C4-2B (cell line): ENCODE measurements around the gene FEN1.

Source experiments
- H3K27ac ChIP-seq: fragments of 450-650 bp; 2 replicates; pipeline ENCODE4 v1.5.1; 2017
- ZFX ChIP-seq: fragments of 450-650 bp; IDR thresholded peaks from 2 replicates; pipeline ENCODE4 v1.6.1; 2017
- TF ChIP-seq, protein P1 (sequence below): fragments of 450-650 bp; conservative IDR thresholded peaks from 2 replicates; pipeline ENCODE4 v1.5.1; 2017; ENCODE audit warnings: mild to moderate bottlenecking

Gene FEN1

DNA sequence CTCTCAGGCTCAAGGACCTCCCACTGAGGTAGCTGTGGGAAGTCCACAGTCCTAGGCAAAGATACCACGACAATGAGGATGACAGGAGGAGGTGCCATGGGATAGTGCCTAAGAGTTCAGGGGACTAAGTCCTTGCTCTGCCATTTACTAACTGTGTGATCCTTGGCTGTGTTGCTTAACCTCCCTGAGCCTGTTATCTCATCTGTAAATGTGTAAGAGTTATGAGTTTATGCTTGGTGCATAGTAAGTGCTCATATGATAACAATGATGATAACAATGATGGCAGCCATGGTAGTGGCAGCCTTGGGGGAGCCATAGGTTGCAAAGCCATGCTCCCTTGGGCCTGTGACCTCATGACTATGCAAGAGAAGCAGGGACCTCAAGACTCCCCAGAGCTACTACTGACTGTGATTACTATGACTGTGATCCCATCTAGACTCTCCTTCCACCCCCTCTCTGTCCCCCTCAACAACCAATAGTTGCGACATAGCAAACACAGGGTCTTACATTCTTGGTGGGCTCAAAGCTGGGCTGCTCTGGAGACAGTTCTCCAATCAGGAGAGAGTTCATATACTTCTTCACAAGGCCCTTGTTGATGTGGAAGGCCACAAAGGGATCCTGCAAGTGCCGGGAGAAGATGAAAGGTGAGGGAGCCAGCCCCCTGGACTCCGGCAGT lies 20.2 kb downstream of the FEN1 start:
- H3K27ac ChIP-seq: no peak overlapping the region
- TF ChIP-seq ZFX: no peak
- TF ChIP-seq, protein P1, sequence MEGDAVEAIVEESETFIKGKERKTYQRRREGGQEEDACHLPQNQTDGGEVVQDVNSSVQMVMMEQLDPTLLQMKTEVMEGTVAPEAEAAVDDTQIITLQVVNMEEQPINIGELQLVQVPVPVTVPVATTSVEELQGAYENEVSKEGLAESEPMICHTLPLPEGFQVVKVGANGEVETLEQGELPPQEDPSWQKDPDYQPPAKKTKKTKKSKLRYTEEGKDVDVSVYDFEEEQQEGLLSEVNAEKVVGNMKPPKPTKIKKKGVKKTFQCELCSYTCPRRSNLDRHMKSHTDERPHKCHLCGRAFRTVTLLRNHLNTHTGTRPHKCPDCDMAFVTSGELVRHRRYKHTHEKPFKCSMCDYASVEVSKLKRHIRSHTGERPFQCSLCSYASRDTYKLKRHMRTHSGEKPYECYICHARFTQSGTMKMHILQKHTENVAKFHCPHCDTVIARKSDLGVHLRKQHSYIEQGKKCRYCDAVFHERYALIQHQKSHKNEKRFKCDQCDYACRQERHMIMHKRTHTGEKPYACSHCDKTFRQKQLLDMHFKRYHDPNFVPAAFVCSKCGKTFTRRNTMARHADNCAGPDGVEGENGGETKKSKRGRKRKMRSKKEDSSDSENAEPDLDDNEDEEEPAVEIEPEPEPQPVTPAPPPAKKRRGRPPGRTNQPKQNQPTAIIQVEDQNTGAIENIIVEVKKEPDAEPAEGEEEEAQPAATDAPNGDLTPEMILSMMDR: no peak

DNA sequence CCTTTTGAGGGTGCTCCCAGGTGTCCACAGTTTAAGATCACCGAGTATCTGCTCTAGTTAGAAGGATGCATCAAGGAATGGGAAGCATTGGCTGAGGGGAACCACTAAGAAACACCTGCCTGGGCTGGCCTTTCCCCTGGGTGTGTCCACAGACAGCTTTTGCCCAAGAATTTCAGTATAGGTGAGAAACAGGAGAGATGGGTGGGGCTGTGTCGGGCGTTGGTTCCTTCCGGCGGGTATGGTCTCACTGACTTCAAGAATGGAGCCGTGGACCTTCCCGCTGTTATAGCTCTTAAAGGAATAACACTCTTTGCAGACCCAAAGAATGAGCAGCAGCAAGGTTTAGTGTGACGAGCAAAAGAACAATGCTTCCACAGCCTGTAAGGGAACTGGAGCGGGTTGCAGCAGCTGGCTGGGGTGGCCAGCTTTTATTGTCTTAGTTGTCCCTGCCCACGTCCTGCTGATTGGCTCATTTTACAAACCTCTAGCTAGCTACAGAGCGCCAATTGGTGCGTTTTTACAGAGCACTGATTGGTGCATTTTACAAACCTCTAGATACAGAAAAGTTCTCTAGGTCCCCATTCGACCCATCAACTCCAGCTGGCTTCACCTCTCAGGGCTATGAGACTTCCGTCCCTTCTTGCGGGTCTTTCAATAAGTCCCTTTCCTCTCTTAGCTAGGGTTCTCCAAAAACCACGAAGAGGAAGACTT lies 21.7 kb downstream of the FEN1 start:
- H3K27ac ChIP-seq: peak overlapping the region; percentile 99
- TF ChIP-seq, protein P1: no peak
- TF ChIP-seq ZFX: no peak

DNA sequence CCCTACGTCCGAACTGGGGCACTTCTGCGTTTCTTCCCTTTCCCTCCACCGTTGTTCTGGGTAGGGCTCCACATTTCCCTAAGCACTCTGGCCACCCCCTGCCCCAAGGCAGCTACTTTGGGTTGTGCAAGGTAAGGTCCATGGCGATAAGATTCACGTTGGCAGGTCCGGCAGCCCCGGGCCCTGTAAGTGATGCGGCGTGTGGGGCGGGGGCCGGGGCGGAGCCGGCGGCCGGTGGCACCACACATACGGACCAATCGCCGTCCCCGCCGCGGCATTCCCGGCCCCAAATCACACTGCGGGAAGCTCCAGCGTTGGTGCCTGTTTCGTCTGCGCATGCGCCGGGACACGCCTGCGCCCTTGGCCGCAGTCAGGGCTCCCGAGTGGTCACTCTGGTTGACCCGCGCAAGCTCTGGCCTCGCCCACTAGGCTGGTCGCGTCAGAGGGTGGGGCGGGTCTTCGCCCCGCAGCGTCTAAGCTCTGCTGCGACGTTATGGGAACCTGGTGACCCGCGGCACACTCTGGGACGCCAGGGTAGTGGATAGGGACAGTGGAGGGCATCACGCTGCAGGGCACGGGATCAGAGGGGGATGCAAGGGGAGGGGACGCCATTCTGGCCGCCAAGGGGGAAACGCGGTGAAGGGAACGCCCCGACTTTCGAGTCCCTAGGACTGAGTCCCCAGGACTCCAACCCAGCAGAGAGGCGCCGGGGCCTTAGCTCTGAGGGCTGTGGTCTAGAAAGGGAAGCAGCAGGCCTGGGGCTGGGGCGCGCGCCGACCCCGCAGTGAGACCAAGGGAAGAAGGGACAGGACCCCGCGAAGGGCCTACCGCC lies 22.5 kb downstream of the FEN1 start:
- TF ChIP-seq, protein P1: no peak
- no peak for TF ChIP-seq ZFX
- peak overlapping the region; percentile 99 for H3K27ac ChIP-seq

DNA sequence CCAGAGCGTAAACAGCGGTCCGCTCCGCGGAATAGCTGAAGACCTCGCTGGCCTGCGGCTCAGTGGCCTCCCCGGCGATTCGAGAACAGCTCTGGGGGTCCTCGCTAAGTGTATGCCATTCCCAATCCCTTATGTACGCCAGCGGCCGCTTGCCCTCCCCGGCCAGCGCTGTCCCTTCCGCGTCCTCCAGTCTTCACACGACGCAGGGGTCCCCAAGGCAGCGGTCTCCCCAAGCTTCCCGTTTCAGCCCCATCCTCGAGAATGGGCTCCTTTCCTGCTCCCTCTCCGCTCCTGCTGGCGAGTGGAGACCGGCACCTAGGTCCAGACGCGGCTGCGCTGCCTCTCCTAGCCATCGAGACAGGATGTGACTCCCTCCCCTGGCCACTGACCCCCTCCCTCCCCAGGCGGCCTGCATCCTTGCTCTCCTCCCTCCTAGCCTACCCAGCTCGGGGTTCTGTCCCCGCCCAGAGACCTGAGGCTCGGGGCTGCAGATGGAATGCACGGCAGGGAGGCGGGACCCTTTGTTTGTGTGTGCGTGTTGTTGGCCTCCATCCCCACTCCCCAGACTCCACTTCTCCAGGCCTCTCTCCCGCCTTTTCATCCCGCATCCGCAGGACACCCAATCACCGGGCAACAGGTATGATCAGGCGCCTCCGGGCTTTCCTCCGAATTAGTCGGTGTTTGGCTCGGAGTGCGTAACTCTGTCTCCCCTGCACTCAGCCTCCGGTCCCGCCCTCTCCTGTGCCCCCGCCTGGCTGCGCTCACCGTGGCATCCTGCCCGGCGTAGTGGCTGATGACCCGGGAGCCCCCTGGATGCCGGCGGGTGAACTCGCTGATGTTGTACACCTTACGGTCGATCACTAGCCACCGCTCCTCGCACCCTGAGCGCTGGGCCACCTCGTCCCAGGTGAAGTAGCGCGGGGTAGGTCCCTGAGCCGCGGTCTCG lies 23.4 kb downstream of the FEN1 start:
- H3K27ac ChIP-seq: peak overlapping the region; percentile 99

DNA sequence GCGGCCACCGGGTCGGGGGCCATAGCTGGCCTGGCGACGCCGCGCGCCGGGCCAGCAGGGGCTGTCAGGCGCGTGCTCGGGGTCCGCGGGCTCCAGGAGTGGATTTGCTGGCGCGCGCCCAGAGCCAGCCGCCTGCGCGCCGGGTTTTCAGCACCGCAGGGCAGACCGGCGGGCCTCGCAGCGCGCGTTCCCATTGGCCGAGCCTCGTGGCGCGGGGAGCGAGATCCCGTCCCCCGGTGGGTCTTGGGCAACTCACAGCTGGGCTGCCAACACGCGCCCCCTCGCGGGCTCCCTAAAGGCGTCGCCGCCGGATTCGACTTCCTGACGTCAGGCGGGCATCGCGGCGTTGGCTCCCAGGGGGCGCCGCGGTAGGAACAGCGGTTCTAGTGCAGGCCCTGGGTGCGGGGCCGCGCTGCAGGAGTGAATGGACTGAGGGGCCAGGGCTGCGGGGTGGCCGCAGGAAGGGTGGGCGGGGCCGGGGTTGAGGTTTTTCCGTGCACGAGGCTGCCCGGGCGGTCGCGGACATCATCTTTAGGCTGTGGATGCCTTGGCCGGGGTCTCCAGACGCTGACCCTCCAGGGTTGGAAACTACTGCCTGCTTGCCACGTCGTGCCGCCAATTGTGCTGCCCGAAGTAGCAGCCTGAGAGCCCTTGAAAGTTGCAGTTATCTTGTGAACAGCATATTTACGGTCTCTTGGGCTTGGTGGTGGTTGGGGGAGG lies 24.2 kb downstream of the FEN1 start, which contains the start of gene FADS1:
FADS1 (minus strand) TSS at position 268 of the 720 bp plus-strand sequence; CDS start at position 194, 74 bp downstream.
- peak within 1 kb of the TSS; percentile 99 for H3K27ac ChIP-seq
- TF ChIP-seq, protein P1: peak; percentile 82
- no peak; the same call in none of the 2 replicates for TF ChIP-seq ZFX

More for the DNA sequence above, 23.4 kb downstream of the FEN1 start:
- peak; percentile 51 for TF ChIP-seq ZFX
- TF ChIP-seq, protein P1: no peak
